HepG2 (cell line): Measurements from ENCODE around the gene VPS18. TPM values are rescaled to one million over a fixed set of nuclear protein-coding genes. Genes with fewer than 3 reads are reported as not detected.
A peak's percentile ranks its signal among the peaks of the same experiment; 100 is the strongest.

ENCODE experiments used
- ARID5B ChIP-seq: IDR thresholded peaks from 2 replicates; pipeline ENCODE4 v1.4.0; 2020; ENCODE audit warnings: mild to moderate bottlenecking, missing genetic modification reagents
- FOXC1 ChIP-seq: sonication (generic); formaldehyde crosslinking; IDR thresholded peaks from 2 replicates; pipeline ENCODE4 v1.8.0; 2022; ENCODE audit warnings: mild to moderate bottlenecking, missing genetic modification reagents, borderline replicate concordance
- GLI4 ChIP-seq: sonication (generic); formaldehyde crosslinking; IDR thresholded peaks from 2 replicates; pipeline ENCODE4 v1.5.1; 2020; ENCODE audit warnings: missing genetic modification reagents, mild to moderate bottlenecking, moderate library complexity, borderline replicate concordance
- GMEB2 ChIP-seq: IDR thresholded peaks from 2 replicates; pipeline ENCODE4 v1.6.1; 2016; ENCODE audit warnings: missing biosample characterization, missing genetic modification reagents, low read depth
- HMGXB3 ChIP-seq: sonication (generic); formaldehyde crosslinking; IDR thresholded peaks from 2 replicates; pipeline ENCODE4 v1.4.0; 2020; ENCODE audit warnings: missing genetic modification reagents, borderline replicate concordance
- HOXA3 ChIP-seq: sonication (generic); formaldehyde crosslinking; IDR thresholded peaks from 2 replicates; pipeline ENCODE4 v1.5.0; 2020; ENCODE audit warnings: missing genetic modification reagents
- IKZF4 ChIP-seq: sonication (generic); formaldehyde crosslinking; IDR thresholded peaks from 2 replicates; pipeline ENCODE4 v1.5.1; 2020; ENCODE audit warnings: borderline replicate concordance, mild to moderate bottlenecking, low read depth, missing genetic modification reagents; ENCODE audit errors: not compliant biosample characterization
- IRF2 ChIP-seq: IDR thresholded peaks from 2 replicates; pipeline ENCODE4 v1.6.1; 2018; ENCODE audit warnings: missing genetic modification reagents, missing compliant biosample characterization
- KLF15 ChIP-seq: sonication (generic); formaldehyde crosslinking; IDR thresholded peaks from 2 replicates; pipeline ENCODE4 v1.8.1; 2023; ENCODE audit warnings: borderline replicate concordance, mild to moderate bottlenecking, inconsistent platforms, missing genetic modification reagents, mixed read lengths
- LCORL ChIP-seq, 2 experiments: fragments of 450-650 bp in 1 of 2; sonication (generic) in 1 of 2; formaldehyde crosslinking in 1 of 2; IDR thresholded peaks; 2 replicates each; pipeline versions ENCODE4 v1.5.0 to v1.6.1; 2017 to 2020; ENCODE audit warnings: antibody characterized with exemption in 1 of 2, missing genetic modification reagents in 1 of 2
- MIXL1 ChIP-seq: IDR thresholded peaks from 2 replicates; pipeline ENCODE4 v1.6.1; 2016
- PHF8 ChIP-seq: sonication (generic); formaldehyde crosslinking; IDR thresholded peaks from 2 replicates; pipeline ENCODE4 v1.5.0; 2020; ENCODE audit warnings: missing genetic modification reagents
- TGIF2 ChIP-seq: IDR thresholded peaks from 2 replicates; pipeline ENCODE4 v1.6.1; 2016; ENCODE audit warnings: control low read depth, missing compliant biosample characterization
- TOPORS ChIP-seq: sonication (generic); formaldehyde crosslinking; IDR thresholded peaks from 2 replicates; pipeline ENCODE4 v1.8.0; 2023; ENCODE audit warnings: mild to moderate bottlenecking, missing genetic modification reagents
- ZNF354B ChIP-seq: sonication (generic); formaldehyde crosslinking; IDR thresholded peaks from 2 replicates; pipeline ENCODE4 v1.8.0; 2022; ENCODE audit warnings: mild to moderate bottlenecking, missing genetic modification reagents
- ZNF431 ChIP-seq: sonication (generic); formaldehyde crosslinking; IDR thresholded peaks from 2 replicates; pipeline ENCODE4 v1.9.0; 2022; ENCODE audit warnings: missing genetic modification reagents, low read depth, mild to moderate bottlenecking, borderline replicate concordance
- polyA plus RNA-seq, 8 experiments: library from polyadenylated mRNA; depleted of rRNA in 3 of 8; stranded (reverse) in 7 of 8; unstranded in 1 of 8; fragments of >200 nt; fragmentation: Illumina TruSeq in 4 of 8; extraction: Trizol in 4 of 8; gene quantifications; 2 replicates each; pipeline versions ENCODE4 v1.2.1 to v1.2.3, GENCODE V29; 2011 to 2016; ENCODE audit warnings: low read depth in 4 of 8, missing spikeins in 1 of 8, mixed read lengths in 1 of 8; ENCODE audit not compliant: insufficient read depth in 1 of 8
- total RNA-seq, 5 experiments: library from RNA; depleted of rRNA; stranded (reverse); fragments of >200 nt; fragmentation: Illumina TruSeq; extraction: Trizol; gene quantifications; 2 replicates each; pipeline ENCODE4 v1.2.3, GENCODE V29; 2016; ENCODE audit warnings: low read depth in 1 of 5
- TF ChIP-seq, protein P1 (sequence below): sonication (generic); formaldehyde crosslinking; IDR thresholded peaks from 2 replicates; pipeline ENCODE4 v1.5.0; 2020; ENCODE audit warnings: mild to moderate bottlenecking, missing genetic modification reagents

VPS18 gene
- total and polyA plus RNA-seq, 2 of the 13 experiments (the other 11 are each of a cell fraction or from before 2014, with no cell fraction given) = 5.8 to 17.0 TPM

- TF ChIP-seq IKZF4 (CRISPR knock-in tag) = no peak
- no peak for TF ChIP-seq HOXA3 (CRISPR knock-in tag)
- TF ChIP-seq GMEB2 (CRISPR knock-in tag) = no peak
- TF ChIP-seq FOXC1 (CRISPR knock-in tag) = 0 out of 2 replicates have a peak, but pooled peaks have one; percentile 8
- no peak for TF ChIP-seq PHF8 (CRISPR knock-in tag)
- TF ChIP-seq ARID5B (CRISPR knock-in tag) = no peak
- no peak for TF ChIP-seq TGIF2
- TF ChIP-seq ZNF354B (CRISPR knock-in tag) = no peak
- TF ChIP-seq ZNF431 (CRISPR knock-in tag) = no peak
- no peak for TF ChIP-seq HMGXB3 (CRISPR knock-in tag)
- TF ChIP-seq, protein P1, sequence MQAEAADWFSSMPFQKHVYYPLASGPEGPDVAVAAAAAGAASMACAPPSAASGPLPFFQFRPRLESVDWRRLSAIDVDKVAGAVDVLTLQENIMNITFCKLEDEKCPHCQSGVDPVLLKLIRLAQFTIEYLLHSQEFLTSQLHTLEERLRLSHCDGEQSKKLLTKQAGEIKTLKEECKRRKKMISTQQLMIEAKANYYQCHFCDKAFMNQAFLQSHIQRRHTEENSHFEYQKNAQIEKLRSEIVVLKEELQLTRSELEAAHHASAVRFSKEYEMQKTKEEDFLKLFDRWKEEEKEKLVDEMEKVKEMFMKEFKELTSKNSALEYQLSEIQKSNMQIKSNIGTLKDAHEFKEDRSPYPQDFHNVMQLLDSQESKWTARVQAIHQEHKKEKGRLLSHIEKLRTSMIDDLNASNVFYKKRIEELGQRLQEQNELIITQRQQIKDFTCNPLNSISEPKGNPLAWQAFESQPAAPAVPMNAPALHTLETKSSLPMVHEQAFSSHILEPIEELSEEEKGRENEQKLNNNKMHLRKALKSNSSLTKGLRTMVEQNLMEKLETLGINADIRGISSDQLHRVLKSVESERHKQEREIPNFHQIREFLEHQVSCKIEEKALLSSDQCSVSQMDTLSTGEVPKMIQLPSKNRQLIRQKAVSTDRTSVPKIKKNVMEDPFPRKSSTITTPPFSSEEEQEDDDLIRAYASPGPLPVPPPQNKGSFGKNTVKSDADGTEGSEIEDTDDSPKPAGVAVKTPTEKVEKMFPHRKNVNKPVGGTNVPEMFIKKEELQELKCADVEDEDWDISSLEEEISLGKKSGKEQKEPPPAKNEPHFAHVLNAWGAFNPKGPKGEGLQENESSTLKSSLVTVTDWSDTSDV (CRISPR knock-in tag) = no peak
- no peak for TF ChIP-seq TOPORS
- no peak for TF ChIP-seq IRF2 (CRISPR knock-in tag)
- TF ChIP-seq GLI4 (CRISPR knock-in tag) = no peak
- no peak for TF ChIP-seq LCORL (IDR thresholded peaks at IDR 0.05)
- no peak for TF ChIP-seq LCORL (CRISPR knock-in tag; IDR thresholded peaks at IDR 0.05)
- no peak for TF ChIP-seq MIXL1 (CRISPR knock-in tag)
- TF ChIP-seq KLF15 = no peak
These were observed 1.1 kb upstream of the VPS18 start (continued) for GRCh38 chr15:40893019-40893670.
